H1 (cell line): ENCODE data around the gene GOLIM4. TPM values are rescaled to one million over a fixed set of nuclear protein-coding genes. Genes with fewer than 3 reads are reported as not detected.

ENCODE experiments used
- NRF1 ChIP-seq: IDR thresholded peaks from 2 replicates; pipeline ENCODE4 v1.6.1; 2011; ENCODE audit warnings: mild to moderate bottlenecking, low read depth, low read length, improper control_type of control experiment
- TBP ChIP-seq: IDR thresholded peaks from 2 replicates; pipeline ENCODE4 v1.6.1; 2011; ENCODE audit warnings: low read depth, low read length, improper control_type of control experiment
- YY1 ChIP-seq: IDR thresholded peaks from 2 replicates; pipeline ENCODE4 v1.6.1; 2011; ENCODE audit warnings: low read depth, mild to moderate bottlenecking, low read length
- polyA plus RNA-seq, 7 experiments: library from polyadenylated mRNA; depleted of rRNA in 3 of 7; stranded (reverse) in 5 of 7; unstranded in 2 of 7; fragments of >200 nt in 5 of 7; fragments of 200-250 nt in 2 of 7; gene quantifications; 1 replicate in 5 of 7; 2 replicates in 1 of 7; 4 replicates in 1 of 7; pipeline versions ENCODE4 v1.2.1 to v1.2.3, GENCODE V29; 2011 to 2013; ENCODE audit warnings: missing spikeins in 2 of 7, mixed read lengths in 2 of 7
- total RNA-seq: library from RNA; stranded (reverse); fragmentation: NEBNext Ultra II Directional; extraction: Animal tissue kit (Norgen Biotek cat#: 25700); gene quantifications from 2 replicates; pipeline ENCODE4 v1.2.1, GENCODE V29; 2021
- TF ChIP-seq, protein P1 (sequence below): fragments of 300-600 bp; sonication (generic); IDR thresholded peaks from 2 replicates; pipeline ENCODE4 v1.7.1; 2012; ENCODE audit warnings: low read length, moderate library complexity, mild to moderate bottlenecking, inconsistent platforms; ENCODE audit not compliant: insufficient replicate concordance

The GOLIM4 gene
- total and polyA plus RNA-seq, 2 of the 8 experiments (the other 6 are each of a cell fraction or from before 2014, with no cell fraction given), result 5.6 to 29.7 TPM

DNA sequence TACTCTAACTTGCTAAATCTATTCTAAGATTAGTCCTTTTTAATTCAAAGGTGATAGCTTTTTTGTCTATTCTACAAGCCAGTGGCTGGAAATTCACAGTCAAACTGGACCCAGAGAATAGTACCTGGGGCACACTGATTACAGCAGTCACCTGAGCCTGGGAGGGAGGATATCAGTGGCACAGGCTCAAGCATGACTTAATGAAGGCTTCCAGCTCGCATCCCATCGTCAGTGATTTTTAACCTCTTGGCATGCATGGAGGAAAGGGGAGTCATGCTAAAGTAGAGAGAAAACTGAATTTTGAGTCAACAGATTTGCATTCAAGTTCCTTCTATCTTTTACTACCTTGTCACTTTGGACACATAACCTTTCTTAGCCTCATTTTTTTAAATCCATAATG lies 24.8 kb downstream of the GOLIM4 start (continued):
- TF ChIP-seq, protein P1, sequence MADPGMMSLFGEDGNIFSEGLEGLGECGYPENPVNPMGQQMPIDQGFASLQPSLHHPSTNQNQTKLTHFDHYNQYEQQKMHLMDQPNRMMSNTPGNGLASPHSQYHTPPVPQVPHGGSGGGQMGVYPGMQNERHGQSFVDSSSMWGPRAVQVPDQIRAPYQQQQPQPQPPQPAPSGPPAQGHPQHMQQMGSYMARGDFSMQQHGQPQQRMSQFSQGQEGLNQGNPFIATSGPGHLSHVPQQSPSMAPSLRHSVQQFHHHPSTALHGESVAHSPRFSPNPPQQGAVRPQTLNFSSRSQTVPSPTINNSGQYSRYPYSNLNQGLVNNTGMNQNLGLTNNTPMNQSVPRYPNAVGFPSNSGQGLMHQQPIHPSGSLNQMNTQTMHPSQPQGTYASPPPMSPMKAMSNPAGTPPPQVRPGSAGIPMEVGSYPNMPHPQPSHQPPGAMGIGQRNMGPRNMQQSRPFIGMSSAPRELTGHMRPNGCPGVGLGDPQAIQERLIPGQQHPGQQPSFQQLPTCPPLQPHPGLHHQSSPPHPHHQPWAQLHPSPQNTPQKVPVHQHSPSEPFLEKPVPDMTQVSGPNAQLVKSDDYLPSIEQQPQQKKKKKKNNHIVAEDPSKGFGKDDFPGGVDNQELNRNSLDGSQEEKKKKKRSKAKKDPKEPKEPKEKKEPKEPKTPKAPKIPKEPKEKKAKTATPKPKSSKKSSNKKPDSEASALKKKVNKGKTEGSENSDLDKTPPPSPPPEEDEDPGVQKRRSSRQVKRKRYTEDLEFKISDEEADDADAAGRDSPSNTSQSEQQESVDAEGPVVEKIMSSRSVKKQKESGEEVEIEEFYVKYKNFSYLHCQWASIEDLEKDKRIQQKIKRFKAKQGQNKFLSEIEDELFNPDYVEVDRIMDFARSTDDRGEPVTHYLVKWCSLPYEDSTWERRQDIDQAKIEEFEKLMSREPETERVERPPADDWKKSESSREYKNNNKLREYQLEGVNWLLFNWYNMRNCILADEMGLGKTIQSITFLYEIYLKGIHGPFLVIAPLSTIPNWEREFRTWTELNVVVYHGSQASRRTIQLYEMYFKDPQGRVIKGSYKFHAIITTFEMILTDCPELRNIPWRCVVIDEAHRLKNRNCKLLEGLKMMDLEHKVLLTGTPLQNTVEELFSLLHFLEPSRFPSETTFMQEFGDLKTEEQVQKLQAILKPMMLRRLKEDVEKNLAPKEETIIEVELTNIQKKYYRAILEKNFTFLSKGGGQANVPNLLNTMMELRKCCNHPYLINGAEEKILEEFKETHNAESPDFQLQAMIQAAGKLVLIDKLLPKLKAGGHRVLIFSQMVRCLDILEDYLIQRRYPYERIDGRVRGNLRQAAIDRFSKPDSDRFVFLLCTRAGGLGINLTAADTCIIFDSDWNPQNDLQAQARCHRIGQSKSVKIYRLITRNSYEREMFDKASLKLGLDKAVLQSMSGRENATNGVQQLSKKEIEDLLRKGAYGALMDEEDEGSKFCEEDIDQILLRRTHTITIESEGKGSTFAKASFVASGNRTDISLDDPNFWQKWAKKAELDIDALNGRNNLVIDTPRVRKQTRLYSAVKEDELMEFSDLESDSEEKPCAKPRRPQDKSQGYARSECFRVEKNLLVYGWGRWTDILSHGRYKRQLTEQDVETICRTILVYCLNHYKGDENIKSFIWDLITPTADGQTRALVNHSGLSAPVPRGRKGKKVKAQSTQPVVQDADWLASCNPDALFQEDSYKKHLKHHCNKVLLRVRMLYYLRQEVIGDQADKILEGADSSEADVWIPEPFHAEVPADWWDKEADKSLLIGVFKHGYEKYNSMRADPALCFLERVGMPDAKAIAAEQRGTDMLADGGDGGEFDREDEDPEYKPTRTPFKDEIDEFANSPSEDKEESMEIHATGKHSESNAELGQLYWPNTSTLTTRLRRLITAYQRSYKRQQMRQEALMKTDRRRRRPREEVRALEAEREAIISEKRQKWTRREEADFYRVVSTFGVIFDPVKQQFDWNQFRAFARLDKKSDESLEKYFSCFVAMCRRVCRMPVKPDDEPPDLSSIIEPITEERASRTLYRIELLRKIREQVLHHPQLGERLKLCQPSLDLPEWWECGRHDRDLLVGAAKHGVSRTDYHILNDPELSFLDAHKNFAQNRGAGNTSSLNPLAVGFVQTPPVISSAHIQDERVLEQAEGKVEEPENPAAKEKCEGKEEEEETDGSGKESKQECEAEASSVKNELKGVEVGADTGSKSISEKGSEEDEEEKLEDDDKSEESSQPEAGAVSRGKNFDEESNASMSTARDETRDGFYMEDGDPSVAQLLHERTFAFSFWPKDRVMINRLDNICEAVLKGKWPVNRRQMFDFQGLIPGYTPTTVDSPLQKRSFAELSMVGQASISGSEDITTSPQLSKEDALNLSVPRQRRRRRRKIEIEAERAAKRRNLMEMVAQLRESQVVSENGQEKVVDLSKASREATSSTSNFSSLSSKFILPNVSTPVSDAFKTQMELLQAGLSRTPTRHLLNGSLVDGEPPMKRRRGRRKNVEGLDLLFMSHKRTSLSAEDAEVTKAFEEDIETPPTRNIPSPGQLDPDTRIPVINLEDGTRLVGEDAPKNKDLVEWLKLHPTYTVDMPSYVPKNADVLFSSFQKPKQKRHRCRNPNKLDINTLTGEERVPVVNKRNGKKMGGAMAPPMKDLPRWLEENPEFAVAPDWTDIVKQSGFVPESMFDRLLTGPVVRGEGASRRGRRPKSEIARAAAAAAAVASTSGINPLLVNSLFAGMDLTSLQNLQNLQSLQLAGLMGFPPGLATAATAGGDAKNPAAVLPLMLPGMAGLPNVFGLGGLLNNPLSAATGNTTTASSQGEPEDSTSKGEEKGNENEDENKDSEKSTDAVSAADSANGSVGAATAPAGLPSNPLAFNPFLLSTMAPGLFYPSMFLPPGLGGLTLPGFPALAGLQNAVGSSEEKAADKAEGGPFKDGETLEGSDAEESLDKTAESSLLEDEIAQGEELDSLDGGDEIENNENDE, result no peak
- TF ChIP-seq YY1 (no peak), NRF1 (no peak), TBP (no peak)
- TF ChIP-seq, all 59 proteins: peak for 0
